CD14-positive monocyte (primary cell): ENCODE results near the gene FOXB2. TPM values are rescaled to one million over a fixed set of nuclear protein-coding genes. Genes with fewer than 3 reads are reported as not detected.

Source experiments
- DNase-seq, 3 donors: peaks; one replicate each; pipeline ENCODE4 v3.0.0-alpha.2; 2011 to 2022
- H2AFZ ChIP-seq: 2 replicates; pipeline ENCODE4 v1.6.0; 2012; ENCODE audit warnings: mild to moderate bottlenecking, low read depth, low read length, inconsistent platforms; ENCODE audit not compliant: insufficient read depth, poor library complexity, severe bottlenecking
- H3K27ac ChIP-seq, 2 donors: 1 replicate in 1 of 2; 2 replicates in 1 of 2; pipeline ENCODE4 v1.5.1; 2012 to 2013; ENCODE audit warnings: low read length in 2 of 2, control low read depth in 1 of 2, inconsistent platforms in 1 of 2, low read depth in 1 of 2, mild to moderate bottlenecking in 1 of 2
- H3K27me3 ChIP-seq, 2 donors: one replicate each; pipeline versions ENCODE4 v1.6.0 to v1.6.1; 2011 to 2013; ENCODE audit warnings: low read length in 2 of 2; ENCODE audit not compliant: control insufficient read depth in 2 of 2, insufficient read depth in 2 of 2
- H3K36me3 ChIP-seq, 2 donors: replicated peaks in 1 of 2; 1 replicate in 1 of 2; 2 replicates in 1 of 2; pipeline versions ENCODE4 v1.5.1 to v1.6.1; 2012 to 2013; ENCODE audit warnings: low read length in 2 of 2, control low read depth in 1 of 2, inconsistent platforms in 1 of 2, mild to moderate bottlenecking in 1 of 2; ENCODE audit not compliant: insufficient read depth in 2 of 2, control insufficient read depth in 1 of 2
- H3K4me1 ChIP-seq, 2 donors: 1 replicate in 1 of 2; 2 replicates in 1 of 2; pipeline versions ENCODE4 v1.5.1 to v1.6.1; 2012 to 2013; ENCODE audit warnings: low read length in 2 of 2, control low read depth in 1 of 2, inconsistent platforms in 1 of 2, mild to moderate bottlenecking in 1 of 2, moderate library complexity in 1 of 2; ENCODE audit not compliant: insufficient read depth in 2 of 2, control insufficient read depth in 1 of 2
- H3K4me2 ChIP-seq: replicated peaks from 2 replicates; pipeline ENCODE3; 2012; ENCODE audit warnings: low read length, moderate library complexity, mild to moderate bottlenecking; ENCODE audit not compliant: poor library complexity, severe bottlenecking; ENCODE audit errors: extremely low read depth
- H3K4me3 ChIP-seq, 3 experiments: fragments of 200-600 bp in 1 of 3; sonication (generic) in 1 of 3; replicated peaks in 1 of 3; 1 replicate in 2 of 3; 2 replicates in 1 of 3; pipeline ENCODE4 v1.5.1; 2011 to 2013; ENCODE audit warnings: low read length in 3 of 3, mild to moderate bottlenecking in 3 of 3, control low read depth in 2 of 3, low read depth in 2 of 3, inconsistent platforms in 1 of 3, moderate library complexity in 1 of 3
- H3K79me2 ChIP-seq: 2 replicates; pipeline ENCODE4 v1.6.0; 2012; ENCODE audit warnings: mild to moderate bottlenecking, control low read depth, inconsistent platforms, low read length, moderate library complexity; ENCODE audit not compliant: insufficient read depth
- H3K9ac ChIP-seq: 2 replicates; pipeline ENCODE4 v1.6.0; 2017; ENCODE audit warnings: low read length, mild to moderate bottlenecking; ENCODE audit not compliant: insufficient read depth, poor library complexity, severe bottlenecking
- H3K9me3 ChIP-seq, 2 donors: replicated peaks in 1 of 2; 1 replicate in 1 of 2; 2 replicates in 1 of 2; pipeline versions ENCODE4 v1.5.1 to v1.6.1; 2012 to 2013; ENCODE audit warnings: low read length in 2 of 2, control low read depth in 1 of 2; ENCODE audit not compliant: control insufficient read depth in 1 of 2, insufficient read depth in 1 of 2
- H4K20me1 ChIP-seq: 2 replicates; pipeline ENCODE4 v1.6.0; 2012; ENCODE audit warnings: mild to moderate bottlenecking, low read length, control low read depth, moderate library complexity; ENCODE audit not compliant: insufficient read depth
- H3K27ac Mint-ChIP-seq, 7 donors: one replicate each; pipeline ENCODE4 v1.8.0; 2020; ENCODE audit warnings: mild to moderate bottlenecking in 7 of 7, mixed read lengths in 7 of 7, moderate library complexity in 6 of 7, inconsistent platforms in 2 of 7
- H3K27me3 Mint-ChIP-seq, 3 donors: one replicate each; pipeline ENCODE4 v1.8.0; 2021 to 2022; ENCODE audit warnings: low read depth in 3 of 3, mild to moderate bottlenecking in 3 of 3, mixed read lengths in 3 of 3, moderate library complexity in 3 of 3, inconsistent platforms in 1 of 3
- H3K36me3 Mint-ChIP-seq, 2 donors: one replicate each; pipeline ENCODE4 v1.8.0; 2020; ENCODE audit warnings: mixed read lengths in 2 of 2, inconsistent platforms in 1 of 2, mild to moderate bottlenecking in 1 of 2
- H3K4me1 Mint-ChIP-seq: one replicate; pipeline ENCODE4 v1.8.0; 2020; ENCODE audit warnings: mild to moderate bottlenecking, mixed read lengths
- H3K4me3 Mint-ChIP-seq, 2 donors: one replicate each; pipeline ENCODE4 v1.8.0; 2020; ENCODE audit warnings: mild to moderate bottlenecking in 2 of 2, mixed read lengths in 2 of 2, moderate library complexity in 1 of 2
- H3K9me3 Mint-ChIP-seq, 7 donors: one replicate each; pipeline ENCODE4 v1.8.0; 2020 to 2022; ENCODE audit warnings: mixed read lengths in 7 of 7, mild to moderate bottlenecking in 6 of 7, moderate library complexity in 6 of 7, inconsistent platforms in 2 of 7
- CTCF ChIP-seq: fragments of 200-600 bp; IDR thresholded peaks from one replicate; pipeline ENCODE4 v1.8.0; 2022; ENCODE audit warnings: antibody characterized with exemption, mild to moderate bottlenecking
- WGBS: methylation state at CpG from one replicate; pipeline ENCODE4 v1.1.5; 2013; ENCODE audit warnings: missing lambda C conversion rate; ENCODE audit not compliant: insufficient coverage; 5-methylcytosine and 5-hydroxymethylcytosine counted together
- intact Hi-C, 2 donors: fragments of 100-400 bp; cut with micrococcal nuclease; formaldehyde crosslinking; loops; one replicate each; pipeline versions ENCODE4 v1.15.0 to v1.15.1; 2023
- polyA plus RNA-seq, 3 donors: library from polyadenylated mRNA; depleted of rRNA in 1 of 3; unstranded in 2 of 3; stranded (reverse) in 1 of 3; fragments of 300-500 nt in 2 of 3; fragments of >200 nt in 1 of 3; fragmentation: Illumina TruSeq in 2 of 3; gene quantifications; 1 replicate in 2 of 3; 2 replicates in 1 of 3; pipeline ENCODE4 v1.2.3, GENCODE V29; 2012 to 2021

The FOXB2 gene
- polyA plus RNA-seq, 3 donors = not detected

DNA sequence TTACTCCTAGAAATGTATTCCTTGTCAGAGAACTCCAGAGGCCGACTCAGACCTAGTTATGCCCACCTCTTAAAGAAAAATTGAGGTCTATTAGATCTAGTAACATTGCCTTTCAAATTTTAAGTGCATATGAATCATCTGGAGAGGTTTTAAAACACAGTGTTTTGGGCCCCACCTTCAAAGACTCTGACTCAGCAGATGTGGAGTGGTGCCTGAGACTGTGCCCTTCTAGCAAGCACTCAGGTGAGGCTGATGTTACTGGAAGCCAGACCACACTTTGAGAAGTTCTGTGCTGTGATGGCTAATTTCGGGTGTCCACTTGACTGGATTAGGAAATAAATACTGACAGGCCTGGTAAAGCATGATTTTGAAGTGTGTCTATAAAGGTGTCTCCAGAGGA, 10.6 kb downstream of the FOXB2 start:
- peaks cover 0 to 3% (median under 1%) of the 10 kb centered on the region in 7 donors for H3K9me3 Mint-ChIP-seq
- no peak for TF ChIP-seq CTCF
- H3K4me1 ChIP-seq = no peaks in the 10 kb centered on the region
- 67% methylated on average over 1 of the region's 2 CpGs for WGBS
- peaks cover 0 to 2% of the 10 kb centered on the region in 2 donors for H3K9me3 ChIP-seq
- no peak overlapping the region for H3K9ac ChIP-seq
- H3K4me3 Mint-ChIP-seq = no peak overlapping the region
- H3K27me3 ChIP-seq = peaks cover 14% of the 10 kb centered on the region in 2 donors
- H3K36me3 ChIP-seq = no peaks in the 10 kb centered on the region
- no peaks in the 10 kb centered on the region for H3K79me2 ChIP-seq
- H4K20me1 ChIP-seq = no peaks in the 10 kb centered on the region
- intact Hi-C loops = no loop called here
- H2AFZ ChIP-seq = no peak overlapping the region
- H3K27ac ChIP-seq = no peak overlapping the region
- H3K4me3 ChIP-seq = no peak overlapping the region
- H3K36me3 Mint-ChIP-seq = no peaks in the 10 kb centered on the region
- DNase-seq = no peak
- H3K4me2 ChIP-seq = no peak overlapping the region
- H3K27me3 Mint-ChIP-seq = peaks cover 16 to 48% (median 33%) of the 10 kb centered on the region in 3 donors
- H3K27ac Mint-ChIP-seq = no peak overlapping the region
- no peaks in the 10 kb centered on the region for H3K4me1 Mint-ChIP-seq

- no peak overlapping the region for H3K4me2 ChIP-seq
- no peaks in the 10 kb centered on the region for H3K9me3 ChIP-seq
- no peaks in the 10 kb centered on the region for H3K4me1 ChIP-seq
- H3K27ac Mint-ChIP-seq = no peak overlapping the region
- H3K9ac ChIP-seq = no peak overlapping the region
- WGBS = no CpG with 5 or more reads among the region's 2 CpGs
- intact Hi-C loops = no loop called here
- no peak overlapping the region for H3K4me3 Mint-ChIP-seq
- H3K4me1 Mint-ChIP-seq = no peaks in the 10 kb centered on the region
- no peaks in the 10 kb centered on the region for H3K36me3 ChIP-seq
- H3K27me3 Mint-ChIP-seq = peaks cover 6 to 21% (median 21%) of the 10 kb centered on the region in 3 donors
- no peak for TF ChIP-seq CTCF
- DNase-seq = no peak
- H3K27ac ChIP-seq = no peak overlapping the region
- H2AFZ ChIP-seq = no peak overlapping the region
- H3K27me3 ChIP-seq = peaks cover 0 to 6% of the 10 kb centered on the region in 2 donors
- no peaks in the 10 kb centered on the region for H4K20me1 ChIP-seq
- H3K4me3 ChIP-seq = no peak overlapping the region
- H3K36me3 Mint-ChIP-seq = no peaks in the 10 kb centered on the region
- peaks cover 0 to 10% (median 0%) of the 10 kb centered on the region in 7 donors for H3K9me3 Mint-ChIP-seq
- no peaks in the 10 kb centered on the region for H3K79me2 ChIP-seq
Observed at GRCh38 chr9:77038281-77039036, 19.0 kb downstream of the FOXB2 start.
